PC-3 (cell line): ENCODE data around the gene SVIL. TPM values are rescaled to one million over a fixed set of nuclear protein-coding genes. Genes with fewer than 3 reads are reported as not detected.
A peak's percentile ranks its signal among the peaks of the same experiment; 100 is the strongest.
"Not testable (repeated sequence)": the region's sequence is repeated elsewhere in the genome, so short reads cannot be mapped to it uniquely, and the experiment has no call there.

Source experiments
- ATAC-seq: fragments of 200-7000 bp; cut with Tn5 transposase; 2 replicates; pipeline ENCODE4 v1.9.1; 2020; ENCODE audit warnings: mild to moderate bottlenecking, moderate library complexity
- BruUV-seq: library from RNA; stranded (reverse); fragments of 400-500 nt; replicated peaks from 2 replicates; lab custom pipeline; 2021; lab: Mats Ljungman, UMichigan
- CTCF ChIA-PET: fragments of 300-600 bp; sonication (Branson Sonifier 250); formaldehyde crosslinking; loops from one replicate; lab custom pipeline; 2022; ENCODE audit warnings: antibody characterized with exemption; lab: Charles Lee
- POLR2A ChIA-PET: fragments of 300-600 bp; sonication (Branson Sonifier 250); formaldehyde crosslinking; loops from one replicate; lab custom pipeline; 2022; ENCODE audit warnings: antibody characterized with exemption; ENCODE audit not compliant: unreplicated experiment; lab: Charles Lee
- DNase-seq: peaks from one replicate; pipeline ENCODE4 v3.0.0-alpha.2; 2015
- H2AFZ ChIP-seq: fragments of 300-600 bp; sonication (generic); 2 replicates; pipeline ENCODE4 v1.6.0; 2016; ENCODE audit warnings: antibody characterized with exemption, low read length
- H3F3A ChIP-seq: fragments of 300-600 bp; sonication (generic); one replicate; pipeline ENCODE4 v1.6.0; 2017; ENCODE audit warnings: antibody characterized with exemption, low read length, control low read depth, mild to moderate bottlenecking; ENCODE audit not compliant: unreplicated experiment
- H3K27ac ChIP-seq: fragments of 300-600 bp; sonication (generic); 2 replicates; pipeline ENCODE4 v1.5.1; 2016; ENCODE audit warnings: mild to moderate bottlenecking, low read length
- H3K27me3 ChIP-seq: fragments of 300-600 bp; sonication (generic); 2 replicates; pipeline ENCODE4 v1.6.1; 2016; ENCODE audit warnings: low read length, mixed read lengths
- H3K36me3 ChIP-seq: fragments of 300-600 bp; sonication (generic); 2 replicates; pipeline ENCODE4 v1.6.1; 2016; ENCODE audit warnings: low read depth, mixed run types, low read length, mixed read lengths
- H3K4me1 ChIP-seq: fragments of 300-600 bp; sonication (generic); 2 replicates; pipeline ENCODE4 v1.5.1; 2016; ENCODE audit warnings: low read length; ENCODE audit not compliant: insufficient read depth
- H3K4me2 ChIP-seq: fragments of 300-600 bp; sonication (generic); 2 replicates; pipeline ENCODE4 v1.6.0; 2016; ENCODE audit warnings: low read length
- H3K4me3 ChIP-seq: fragments of 300-600 bp; sonication (generic); 2 replicates; pipeline ENCODE4 v1.5.1; 2016; ENCODE audit warnings: mild to moderate bottlenecking, low read length, mixed read lengths
- H3K79me2 ChIP-seq: fragments of 300-600 bp; sonication (generic); 2 replicates; pipeline ENCODE4 v1.6.1; 2017; ENCODE audit warnings: low read length, mixed read lengths
- H3K9ac ChIP-seq: fragments of 300-600 bp; sonication (generic); 2 replicates; pipeline ENCODE4 v1.6.0; 2016; ENCODE audit warnings: mild to moderate bottlenecking, low read length
- H3K9me2 ChIP-seq: fragments of 300-600 bp; sonication (generic); replicated peaks from 2 replicates; pipeline ENCODE4 v1.6.1; 2016; ENCODE audit warnings: mixed run types, low read length, mixed read lengths
- H3K9me3 ChIP-seq: fragments of 300-600 bp; sonication (generic); 2 replicates; pipeline ENCODE4 v1.6.1; 2016; ENCODE audit warnings: low read length, mixed read lengths
- H4K20me1 ChIP-seq: fragments of 300-600 bp; sonication (generic); 2 replicates; pipeline ENCODE4 v1.6.1; 2016; ENCODE audit warnings: low read length, mixed read lengths
- CTCF ChIP-seq: fragments of 300-600 bp; sonication (generic); conservative IDR thresholded peaks from 2 replicates; pipeline ENCODE4 v1.5.1; 2017; ENCODE audit warnings: antibody characterized with exemption, low read depth, mild to moderate bottlenecking, low read length
- EZH2 ChIP-seq: fragments of 300-600 bp; sonication (generic); IDR thresholded peaks from one replicate; pipeline ENCODE4 v1.6.1; 2017; ENCODE audit warnings: antibody characterized with exemption, mild to moderate bottlenecking, low read length; ENCODE audit not compliant: unreplicated experiment
- EZH2phosphoT487 ChIP-seq: fragments of 300-600 bp; sonication (generic); IDR thresholded peaks from 2 replicates; pipeline ENCODE4 v1.6.1; 2018; ENCODE audit warnings: mild to moderate bottlenecking, antibody characterized with exemption, low read length, borderline replicate concordance
- intact Hi-C: fragments of 100-400 bp; cut with micrococcal nuclease; formaldehyde crosslinking; loops from 2 replicates; pipeline ENCODE4 v1.9.0; 2023
- total RNA-seq: library from RNA; depleted of rRNA; stranded (reverse); fragments of >200 nt; gene quantifications from 2 replicates; pipeline ENCODE4 v1.2.3, GENCODE V29; 2014

SVIL gene
- total RNA-seq, 1 experiment from 2014 or later = 19.2 TPM

DNA sequence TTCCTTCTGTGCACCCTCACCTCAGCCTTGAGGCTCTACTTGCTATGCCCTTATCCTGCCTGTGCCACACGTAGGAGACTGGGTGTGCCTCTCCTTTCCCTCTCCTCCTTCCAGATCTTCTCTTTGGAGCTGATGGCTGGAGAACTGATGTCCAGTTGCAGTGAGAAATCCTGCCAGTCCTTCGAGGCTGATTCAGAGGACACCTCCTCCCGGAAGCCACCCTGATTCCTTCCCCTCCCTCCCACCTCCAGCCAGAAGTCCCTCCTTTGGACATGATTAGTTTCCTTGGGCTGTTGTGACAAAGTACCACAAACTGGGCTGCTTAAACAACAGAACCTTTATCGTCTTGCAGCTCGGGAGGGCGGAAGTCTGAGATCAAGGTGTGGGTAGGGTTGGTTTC lies 184.4 kb downstream of the SVIL start:
- H3K4me3 ChIP-seq = no peak overlapping the region
- ATAC-seq (no peak), DNase-seq (no peak)
- TF ChIP-seq CTCF (no peak), EZH2phosphoT487 (no peak), EZH2 (no peak)
- no peak overlapping the region for H3K27ac ChIP-seq
- no peaks in the 10 kb centered on the region for H3K27me3 ChIP-seq
- no peaks in the 10 kb centered on the region for H4K20me1 ChIP-seq
- no peaks in the 10 kb centered on the region for H3K36me3 ChIP-seq
- no TSS peak for BruUV-seq
- H2AFZ ChIP-seq = no peak overlapping the region
- no peaks in the 10 kb centered on the region for H3F3A ChIP-seq
- intact Hi-C loops = no loop called here
- no peak overlapping the region for H3K9ac ChIP-seq
- no peaks in the 10 kb centered on the region for H3K4me1 ChIP-seq
- ChIA-PET CTCF (no interaction called here), POLR2A (no interaction called here)
- no peaks in the 10 kb centered on the region for H3K9me2 ChIP-seq
- H3K4me2 ChIP-seq = no peak overlapping the region
- H3K9me3 ChIP-seq = no peaks in the 10 kb centered on the region
- H3K79me2 ChIP-seq = no peaks in the 10 kb centered on the region

DNA sequence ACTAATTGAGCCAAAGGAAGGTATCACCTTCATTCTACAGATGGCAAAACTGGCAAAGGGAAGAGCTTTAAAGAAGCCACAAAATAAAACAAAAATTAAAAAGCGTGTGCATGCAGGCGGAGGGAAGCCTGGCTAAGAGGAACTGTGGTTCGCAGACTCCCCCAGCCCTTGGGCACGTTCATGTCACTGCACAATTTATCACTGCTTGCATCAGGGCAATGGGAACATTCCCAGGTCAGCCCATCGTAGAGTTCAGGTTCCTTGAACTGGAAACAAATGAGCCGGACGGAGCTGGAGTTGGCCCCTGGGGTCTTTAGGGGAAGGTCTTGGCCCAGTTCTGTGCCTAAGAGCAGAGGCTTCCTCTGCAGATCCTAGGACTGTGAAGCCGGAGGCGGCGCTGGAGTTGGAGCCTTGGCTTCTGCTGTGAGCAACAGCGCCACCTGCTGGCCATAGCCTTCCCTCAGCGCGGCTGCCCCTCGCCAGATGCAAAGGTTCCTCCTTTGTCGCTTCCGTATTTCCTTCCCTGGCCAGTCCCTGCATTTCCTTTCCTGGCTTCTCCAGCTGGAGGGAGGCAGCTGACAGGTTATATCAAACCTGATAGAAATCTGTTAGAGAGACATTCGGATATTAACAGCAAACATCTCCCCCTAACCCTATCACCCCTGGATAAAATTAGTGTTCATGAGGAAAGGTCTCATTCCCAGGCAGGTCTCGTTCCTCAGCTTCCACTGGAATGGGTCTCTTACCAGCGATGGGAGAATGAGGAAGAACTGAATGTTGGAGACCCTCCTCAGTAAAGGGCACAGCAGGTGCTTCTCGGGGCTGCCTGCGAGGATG lies 185.8 kb downstream of the SVIL start:
- H3K79me2 ChIP-seq, BruUV-seq, H3F3A ChIP-seq, H3K9me3 ChIP-seq, CTCF ChIA-PET, H3K27me3 ChIP-seq, intact Hi-C loops, H2AFZ ChIP-seq, H3K4me1 ChIP-seq, POLR2A ChIA-PET, H3K9ac ChIP-seq, H4K20me1 ChIP-seq, H3K9me2 ChIP-seq, H3K27ac ChIP-seq, H3K4me2 ChIP-seq, H3K36me3 ChIP-seq, H3K4me3 ChIP-seq: not testable (repeated sequence)
- peak; percentile 69 for DNase-seq
- TF ChIP-seq CTCF = peak; percentile 61
- ATAC-seq = peak; percentile 96

GRCh38 chr10:29448125-29448524 lies 186.6 kb downstream of the SVIL start:
- Histone ChIP-seq H3K27ac (no peak overlapping the region), H3K27me3 (no peaks in the 10 kb centered on the region), H3K4me1 (no peaks in the 10 kb centered on the region), H3K9me2 (no peaks in the 10 kb centered on the region), H3K9ac (no peak overlapping the region), H2AFZ (no peak overlapping the region), H3K9me3 (no peaks in the 10 kb centered on the region), H3K4me3 (no peak overlapping the region), H3K4me2 (no peak overlapping the region), H3K79me2 (no peaks in the 10 kb centered on the region), H3K36me3 (no peaks in the 10 kb centered on the region), H4K20me1 (no peaks in the 10 kb centered on the region), H3F3A (no peaks in the 10 kb centered on the region)
- ATAC-seq (no peak), DNase-seq (no peak)
- TF ChIP-seq EZH2 (no peak), EZH2phosphoT487 (no peak), CTCF (no peak)
- intact Hi-C loops = no loop called here
- no TSS peak for BruUV-seq
- POLR2A ChIA-PET = no interaction called here
- CTCF ChIA-PET = no interaction called here
